ENCODE results near the gene CEP85L. TPM values are rescaled to one million over a fixed set of nuclear protein-coding genes. Genes with fewer than 3 reads are reported as not detected.

CEP85L gene
- total RNA-seq, 1 donor: 16.4 TPM

GRCh38 chr6:118529756-118530155 is 121.6 kb downstream of the CEP85L start:
- peak; percentile 20 for DNase-seq (ENCODE audit: low read depth)
- TF ChIP-seq CTCF (IDR thresholded peaks at IDR 0.05; ENCODE audit: insufficient read depth, low read depth, low read length): no peak
- no peak overlapping the region for H3K4me3 ChIP-seq (ENCODE audit: low read depth, low read length)

GRCh38 chr6:118528129-118528528 is 123.3 kb downstream of the CEP85L start:
- no peak overlapping the region for H3K4me3 ChIP-seq (ENCODE audit: low read depth, low read length)

GRCh38 chr6:118525913-118526780 is 125.2 kb downstream of the CEP85L start:
- no peak overlapping the region for H3K4me3 ChIP-seq (ENCODE audit: low read depth, low read length)
- DNase-seq (ENCODE audit: low read depth): no peak
- no peak for TF ChIP-seq CTCF (IDR thresholded peaks at IDR 0.05; ENCODE audit: insufficient read depth, low read depth, low read length)

More at GRCh38 chr6:118528129-118528528, 123.3 kb downstream of the CEP85L start:
- no peak for TF ChIP-seq CTCF (IDR thresholded peaks at IDR 0.05; ENCODE audit: insufficient read depth, low read depth, low read length)
- DNase-seq (ENCODE audit: low read depth): peak; percentile 13

GRCh38 chr6:118524686-118525085 is 126.7 kb downstream of the CEP85L start:
- no peak for DNase-seq (ENCODE audit: low read depth)
- TF ChIP-seq CTCF (IDR thresholded peaks at IDR 0.05; ENCODE audit: insufficient read depth, low read depth, low read length): no peak
- H3K4me3 ChIP-seq (ENCODE audit: low read depth, low read length): no peak overlapping the region

GRCh38 chr6:118523216-118523615 is 128.2 kb downstream of the CEP85L start:
- DNase-seq (ENCODE audit: low read depth): no peak

GRCh38 chr6:118522422-118522821 is 129.0 kb downstream of the CEP85L start:
- no peak overlapping the region for H3K4me3 ChIP-seq (ENCODE audit: low read depth, low read length)
- TF ChIP-seq CTCF (IDR thresholded peaks at IDR 0.05; ENCODE audit: insufficient read depth, low read depth, low read length): no peak
- DNase-seq (ENCODE audit: low read depth): no peak

More at GRCh38 chr6:118523216-118523615, 128.2 kb downstream of the CEP85L start:
- no peak for TF ChIP-seq CTCF (IDR thresholded peaks at IDR 0.05; ENCODE audit: insufficient read depth, low read depth, low read length)
- no peak overlapping the region for H3K4me3 ChIP-seq (ENCODE audit: low read depth, low read length)

Measured in fibroblast of villous mesenchyme (primary cell).